GM11168 (cell line): Measurements from ENCODE around the gene DUSP21.
"Not testable (repeated sequence)": the region's sequence is repeated elsewhere in the genome, so short reads cannot be mapped to it uniquely, and the experiment has no call there.

Source experiments
- in situ Hi-C: fragments of 300-500 bp; cut with MboI; formaldehyde crosslinking; loops from one replicate; pipeline ENCODE4 v1.12.0; 2022; ENCODE audit warnings: low sequenced_read_pairs; ENCODE audit not compliant: unreplicated experiment

Gene DUSP21

GRCh38 chrX:44874420-44875184, 30.8 kb downstream of the DUSP21 start:
- in situ Hi-C loops: no loop called here

GRCh38 chrX:44875185-44875489, 31.3 kb downstream of the DUSP21 start:
- in situ Hi-C loops: no loop called here

GRCh38 chrX:44876086-44876485, 32.3 kb downstream of the DUSP21 start:
- in situ Hi-C loops: no loop called here

GRCh38 chrX:44876767-44877166, 32.9 kb downstream of the DUSP21 start:
- in situ Hi-C loops: no loop called here

- in situ Hi-C loops: no loop called here
Observed at GRCh38 chrX:44878780-44879179, 35.0 kb downstream of the DUSP21 start.

- in situ Hi-C loops: loop anchor here (10.0 kb wide), 1 partner anchor 193 kb away; no protein-coding TSS in a partner anchor
Observed at GRCh38 chrX:44881549-44881948, 37.7 kb downstream of the DUSP21 start.

GRCh38 chrX:44882635-44883034, 38.8 kb downstream of the DUSP21 start:
- in situ Hi-C loops: loop anchor here (10.0 kb wide), 1 partner anchor 192 kb away; no protein-coding TSS in a partner anchor

GRCh38 chrX:44884944-44885343, 41.1 kb downstream of the DUSP21 start:
- in situ Hi-C loops: loop anchor here (10.0 kb wide), 1 partner anchor 190 kb away; no protein-coding TSS in a partner anchor

GRCh38 chrX:44889824-44890223, 46.0 kb downstream of the DUSP21 start:
- in situ Hi-C loops: loop anchor here (10.0 kb wide), 1 partner anchor 185 kb away; no protein-coding TSS in a partner anchor

GRCh38 chrX:44890247-44890646, 46.4 kb downstream of the DUSP21 start:
- in situ Hi-C loops: no loop called here

- in situ Hi-C loops: not testable (repeated sequence)
Observed at GRCh38 chrX:44890687-44891086, 46.9 kb downstream of the DUSP21 start.

- in situ Hi-C loops: no loop called here
Observed at GRCh38 chrX:44891642-44892041, 47.8 kb downstream of the DUSP21 start.
